Measurements from ENCODE around the gene SKAP1. TPM values are rescaled to one million over a fixed set of nuclear protein-coding genes. Genes with fewer than 3 reads are reported as not detected.
"Not testable (repeated sequence)": the region's sequence is repeated elsewhere in the genome, so short reads cannot be mapped to it uniquely, and the experiment has no call there.

The SKAP1 gene
- total and polyA plus RNA-seq, 2 experiments from 2014 or later = 0.36 TPM; not detected in 1

- Histone ChIP-seq H3K27me3 (peaks cover 36% of the 10 kb centered on the region), H3K4me3 (no peak overlapping the region), H3K27ac (peak overlapping the region; percentile 51), H3K4me1 (ENCODE audit: low read depth) (peaks cover 46% of the 10 kb centered on the region), H3K9me3 (ENCODE audit: low read depth) (no peaks in the 10 kb centered on the region), H3K36me3 (no peaks in the 10 kb centered on the region)
- TF ChIP-seq, protein P1, sequence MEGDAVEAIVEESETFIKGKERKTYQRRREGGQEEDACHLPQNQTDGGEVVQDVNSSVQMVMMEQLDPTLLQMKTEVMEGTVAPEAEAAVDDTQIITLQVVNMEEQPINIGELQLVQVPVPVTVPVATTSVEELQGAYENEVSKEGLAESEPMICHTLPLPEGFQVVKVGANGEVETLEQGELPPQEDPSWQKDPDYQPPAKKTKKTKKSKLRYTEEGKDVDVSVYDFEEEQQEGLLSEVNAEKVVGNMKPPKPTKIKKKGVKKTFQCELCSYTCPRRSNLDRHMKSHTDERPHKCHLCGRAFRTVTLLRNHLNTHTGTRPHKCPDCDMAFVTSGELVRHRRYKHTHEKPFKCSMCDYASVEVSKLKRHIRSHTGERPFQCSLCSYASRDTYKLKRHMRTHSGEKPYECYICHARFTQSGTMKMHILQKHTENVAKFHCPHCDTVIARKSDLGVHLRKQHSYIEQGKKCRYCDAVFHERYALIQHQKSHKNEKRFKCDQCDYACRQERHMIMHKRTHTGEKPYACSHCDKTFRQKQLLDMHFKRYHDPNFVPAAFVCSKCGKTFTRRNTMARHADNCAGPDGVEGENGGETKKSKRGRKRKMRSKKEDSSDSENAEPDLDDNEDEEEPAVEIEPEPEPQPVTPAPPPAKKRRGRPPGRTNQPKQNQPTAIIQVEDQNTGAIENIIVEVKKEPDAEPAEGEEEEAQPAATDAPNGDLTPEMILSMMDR (IDR thresholded peaks at IDR 0.05; ENCODE audit: low read depth, low read length) = no peak
- no peak for DNase-seq (ENCODE audit: low read depth in 1 of 2, low spot score in 1 of 2)
Measured at GRCh38 chr17:48432820-48433775, 3.1 kb upstream of the SKAP1 start.

DNA sequence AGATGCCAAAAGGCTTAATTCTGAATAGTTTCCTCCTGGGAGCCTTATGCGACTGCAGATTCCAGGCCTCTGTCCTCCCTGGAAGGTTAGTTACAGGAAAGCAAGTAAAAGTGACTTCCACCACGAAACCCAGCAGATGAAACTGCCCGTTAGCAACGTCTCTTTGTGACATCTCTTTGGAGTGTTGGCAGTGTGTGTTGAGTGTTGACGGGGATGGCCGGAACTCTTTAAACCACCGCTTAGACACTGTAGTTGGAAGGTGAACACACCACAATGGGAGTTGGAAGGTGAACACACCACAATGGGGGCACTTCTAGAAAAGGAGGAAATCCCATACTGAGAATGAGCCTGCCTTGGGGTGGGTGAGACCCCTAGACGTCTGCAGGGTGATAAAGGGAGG is 858 bp downstream of the SKAP1 start:
- no peaks in the 10 kb centered on the region for H3K9me3 ChIP-seq (ENCODE audit: low read depth)
- no peak overlapping the region for H3K27ac ChIP-seq
- TF ChIP-seq, protein P1 (IDR thresholded peaks at IDR 0.05; ENCODE audit: low read depth, low read length) = no peak
- H3K4me1 ChIP-seq (ENCODE audit: low read depth) = peaks cover 31% of the 10 kb centered on the region
- peaks cover 36% of the 10 kb centered on the region for H3K27me3 ChIP-seq
- H3K36me3 ChIP-seq = no peaks in the 10 kb centered on the region
- no peak overlapping the region for H3K4me3 ChIP-seq
- no peak for DNase-seq (ENCODE audit: low read depth in 1 of 2, low spot score in 1 of 2)

DNA sequence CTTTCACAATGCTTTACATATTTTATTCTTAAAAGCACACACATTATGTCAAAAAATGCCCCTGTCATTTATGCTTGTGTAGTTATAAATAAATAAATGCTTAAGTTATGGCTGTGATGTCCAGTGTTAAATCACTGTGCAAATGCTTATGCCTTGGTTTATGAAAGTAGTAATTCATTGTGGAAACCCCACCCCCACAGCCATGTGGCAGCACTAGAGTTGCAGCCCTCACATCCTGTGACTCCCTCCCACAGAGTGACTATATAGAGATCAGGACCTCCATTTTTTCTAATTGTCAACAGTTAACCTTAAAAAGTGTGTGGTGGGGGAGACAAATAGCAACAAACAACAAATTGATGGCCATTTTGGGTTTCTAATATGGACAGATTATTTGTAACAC is 2.4 kb downstream of the SKAP1 start:
- TF ChIP-seq, protein P1 (IDR thresholded peaks at IDR 0.05; ENCODE audit: low read depth, low read length) = no peak
- peaks cover 15% of the 10 kb centered on the region for H3K4me1 ChIP-seq (ENCODE audit: low read depth)
- H3K27ac ChIP-seq = no peak overlapping the region
- H3K36me3 ChIP-seq = no peaks in the 10 kb centered on the region
- H3K27me3 ChIP-seq = peaks cover 36% of the 10 kb centered on the region
- DNase-seq (ENCODE audit: low read depth in 1 of 2, low spot score in 1 of 2) = no peak
- H3K9me3 ChIP-seq (ENCODE audit: low read depth) = no peaks in the 10 kb centered on the region
- no peak overlapping the region for H3K4me3 ChIP-seq

- peaks cover 35% of the 10 kb centered on the region for H3K27me3 ChIP-seq
- DNase-seq (ENCODE audit: low read depth in 1 of 2, low spot score in 1 of 2) = no peak
- TF ChIP-seq, protein P1 (IDR thresholded peaks at IDR 0.05; ENCODE audit: low read depth, low read length) = no peak
- no peak overlapping the region for H3K4me3 ChIP-seq
- H3K4me1 ChIP-seq (ENCODE audit: low read depth) = peaks cover 13% of the 10 kb centered on the region
- H3K9me3 ChIP-seq (ENCODE audit: low read depth) = no peaks in the 10 kb centered on the region
- no peaks in the 10 kb centered on the region for H3K36me3 ChIP-seq
- no peak overlapping the region for H3K27ac ChIP-seq
Measured at GRCh38 chr17:48426761-48427500, 3.1 kb downstream of the SKAP1 start.

GRCh38 chr17:48426019-48426665 is 3.9 kb downstream of the SKAP1 start:
- H3K4me1 ChIP-seq (ENCODE audit: low read depth) = peaks cover 13% of the 10 kb centered on the region
- H3K27ac ChIP-seq = no peak overlapping the region
- no peak overlapping the region for H3K4me3 ChIP-seq
- peaks cover 27% of the 10 kb centered on the region for H3K27me3 ChIP-seq
- no peaks in the 10 kb centered on the region for H3K9me3 ChIP-seq (ENCODE audit: low read depth)
- DNase-seq (ENCODE audit: low read depth in 1 of 2, low spot score in 1 of 2) = no peak
- no peaks in the 10 kb centered on the region for H3K36me3 ChIP-seq
- TF ChIP-seq, protein P1 (IDR thresholded peaks at IDR 0.05; ENCODE audit: low read depth, low read length) = no peak

- not testable (repeated sequence) for H3K4me3 ChIP-seq; DNase-seq (ENCODE audit: low read depth in 1 of 2, low spot score in 1 of 2); H3K36me3 ChIP-seq; H3K27ac ChIP-seq; H3K4me1 ChIP-seq (ENCODE audit: low read depth); H3K9me3 ChIP-seq (ENCODE audit: low read depth); H3K27me3 ChIP-seq
Measured at GRCh38 chr17:48422060-48422459, 8.0 kb downstream of the SKAP1 start.

Measured in cardiac muscle cell (in vitro differentiated cells and primary cell).